Endothelial cell of umbilical vein (primary cell): Measurements from ENCODE around the gene MME. TPM values are rescaled to one million over a fixed set of nuclear protein-coding genes. Genes with fewer than 3 reads are reported as not detected.
A peak's percentile ranks its signal among the peaks of the same experiment; 100 is the strongest.

Experiments used
- BruUV-seq: library from RNA; stranded (reverse); fragments of 400-500 nt; replicated peaks from 2 replicates; lab custom pipeline; 2021; lab: Mats Ljungman, UMichigan
- CTCF ChIA-PET: fragments of 300-600, 350-600 bp; sonication (Branson Sonifier 250); formaldehyde crosslinking; loops from one replicate; lab custom pipeline; 2021; ENCODE audit warnings: antibody characterized with exemption, inconsistent platforms; lab: Charles Lee
- POLR2A ChIA-PET: fragments of 300-600, 350-600 bp; sonication (Branson Sonifier 250); formaldehyde crosslinking; loops from one replicate; lab custom pipeline; 2021; ENCODE audit warnings: antibody characterized with exemption, inconsistent platforms; lab: Charles Lee
- DNase-seq: peaks from one replicate; pipeline ENCODE4 v3.0.0-alpha.2; 2011; ENCODE audit warnings: low read depth, low spot score
- FAIRE-seq: peaks from 2 replicates; lab custom pipeline; 2011; peaks lifted over from hg19 to GRCh38; lab: Jason Lieb, UNC
- H2AFZ ChIP-seq: 2 replicates; pipeline ENCODE4 v1.6.0; 2012; ENCODE audit warnings: low read depth, low read length, control low read depth, inconsistent platforms
- H3K27ac ChIP-seq: 2 replicates; pipeline ENCODE4 v1.5.1; 2011; ENCODE audit warnings: low read depth, mild to moderate bottlenecking, control low read depth, low read length, moderate library complexity; ENCODE audit not compliant: insufficient read depth
- H3K27me3 ChIP-seq, 2 experiments: 2 replicates each; pipeline versions ENCODE4 v1.6.0 to v1.6.1; 2011; ENCODE audit warnings: low read length in 2 of 2, mixed read lengths in 1 of 2; ENCODE audit not compliant: control insufficient read depth in 2 of 2, insufficient read depth in 2 of 2
- H3K36me3 ChIP-seq, 2 experiments: 2 replicates in 1 of 2; 3 replicates in 1 of 2; pipeline ENCODE4 v1.5.1; 2011; ENCODE audit warnings: low read length in 2 of 2, mild to moderate bottlenecking in 1 of 2, moderate library complexity in 1 of 2; ENCODE audit not compliant: control insufficient read depth in 2 of 2, insufficient read depth in 2 of 2; ENCODE audit errors: extremely low read depth in 1 of 2
- H3K4me1 ChIP-seq: 3 replicates; pipeline ENCODE4 v1.5.1; 2011; ENCODE audit warnings: mild to moderate bottlenecking, low read length; ENCODE audit not compliant: control insufficient read depth, insufficient read depth; ENCODE audit errors: extremely low read depth
- H3K4me2 ChIP-seq: 2 replicates; pipeline ENCODE4 v1.6.1; 2011; ENCODE audit warnings: low read length, control low read depth, mixed read lengths; ENCODE audit not compliant: insufficient read depth
- H3K4me3 ChIP-seq, 3 experiments: fragments of 200-600 bp in 1 of 3; sonication (generic), shearing (Covaris generic) in 1 of 3; replicated peaks in 1 of 3; 2 replicates each; pipeline ENCODE4 v1.5.1; 2011 to 2016; ENCODE audit warnings: control low read depth in 3 of 3, low read length in 3 of 3, mild to moderate bottlenecking in 2 of 3, inconsistent platforms in 1 of 3, low read depth in 1 of 3, moderate library complexity in 1 of 3; ENCODE audit not compliant: insufficient read depth in 1 of 3
- H3K79me2 ChIP-seq: 2 replicates; pipeline ENCODE4 v1.6.0; 2012; ENCODE audit warnings: low read length, inconsistent platforms; ENCODE audit not compliant: control insufficient read depth, insufficient read depth
- H3K9ac ChIP-seq: replicated peaks from 2 replicates; pipeline ENCODE3; 2011; ENCODE audit warnings: low read length, control low read depth; ENCODE audit not compliant: insufficient read depth; ENCODE audit errors: extremely low read depth
- H3K9me1 ChIP-seq: replicated peaks from 3 replicates; pipeline ENCODE4 v1.6.0; 2011; ENCODE audit warnings: mild to moderate bottlenecking, low read length; ENCODE audit not compliant: control insufficient read depth, insufficient read depth; ENCODE audit errors: extremely low read depth
- H3K9me3 ChIP-seq: replicated peaks from 2 replicates; pipeline ENCODE4 v1.5.1; 2012; ENCODE audit warnings: low read length, inconsistent platforms; ENCODE audit not compliant: control insufficient read depth, insufficient read depth
- H4K20me1 ChIP-seq: replicated peaks from 2 replicates; pipeline ENCODE3; 2011; ENCODE audit warnings: mild to moderate bottlenecking, low read length; ENCODE audit not compliant: control insufficient read depth, insufficient read depth; ENCODE audit errors: extremely low read depth
- CTCF ChIP-seq, 2 donors: IDR thresholded peaks; 1 replicate in 1 of 2; 2 replicates in 1 of 2; pipeline ENCODE4 v1.5.1; 2011; ENCODE audit warnings: low read length in 2 of 2, mild to moderate bottlenecking in 2 of 2, moderate library complexity in 2 of 2, control low read depth in 1 of 2, inconsistent platforms in 1 of 2, low read depth in 1 of 2; ENCODE audit not compliant: insufficient read depth in 1 of 2; ENCODE audit errors: extremely low read depth in 1 of 2
- EZH2 ChIP-seq: IDR thresholded peaks from 2 replicates; pipeline ENCODE4 v1.6.1; 2012; ENCODE audit warnings: borderline replicate concordance, low read depth, mild to moderate bottlenecking, moderate library complexity, low read length, inconsistent platforms; ENCODE audit not compliant: severe bottlenecking
- FOS ChIP-seq: IDR thresholded peaks from 2 replicates; pipeline ENCODE4 v1.6.1; 2011; ENCODE audit warnings: mild to moderate bottlenecking, low read length, moderate library complexity, borderline replicate concordance; ENCODE audit not compliant: insufficient read depth
- GATA2 ChIP-seq: IDR thresholded peaks from 2 replicates; pipeline ENCODE4 v1.7.0; 2011; ENCODE audit warnings: low read depth, mild to moderate bottlenecking, moderate library complexity, mixed read lengths, low read length; ENCODE audit not compliant: insufficient read length, insufficient read depth
- JUN ChIP-seq: IDR thresholded peaks from 2 replicates; pipeline ENCODE4 v1.6.1; 2011; ENCODE audit warnings: borderline replicate concordance, low read depth; ENCODE audit not compliant: insufficient read length, insufficient read depth
- MYC ChIP-seq: IDR thresholded peaks from one replicate; pipeline ENCODE4 v1.6.1; 2011; ENCODE audit warnings: mild to moderate bottlenecking, low read depth, low read length
- POLR2A ChIP-seq: IDR thresholded peaks from 2 replicates; pipeline ENCODE4 v1.6.1; 2012; ENCODE audit warnings: low read depth, mild to moderate bottlenecking, control low read depth, low read length
- POLR2AphosphoS5 ChIP-seq: IDR thresholded peaks from 2 replicates; pipeline ENCODE4 v1.6.1; 2012; ENCODE audit warnings: low read depth, mild to moderate bottlenecking, control low read depth, low read length, moderate library complexity; ENCODE audit not compliant: insufficient read depth
- dilution Hi-C: fragments of 300-500 bp; cut with MboI; formaldehyde crosslinking; loops from one replicate; pipeline ENCODE4 v1.15.0; 2019; ENCODE audit warnings: low sequenced_read_pairs; ENCODE audit not compliant: extremely low pct_ligation_motif_present
- intact Hi-C: fragments of 100-400 bp; cut with micrococcal nuclease; formaldehyde crosslinking; loops from one replicate; pipeline ENCODE4 v1.10.0; 2022
- polyA plus RNA-seq, 4 experiments: library from polyadenylated mRNA; depleted of rRNA in 3 of 4; stranded (reverse) in 3 of 4; unstranded in 1 of 4; fragments of >200 nt; gene quantifications; 2 replicates each; pipeline versions ENCODE4 v1.2.1 to v1.2.3, GENCODE V29; 2011 to 2012; ENCODE audit warnings: missing spikeins in 1 of 4
- total RNA-seq: library from RNA; stranded (reverse); gene quantifications from 2 replicates; pipeline ENCODE4 v1.2.3, GENCODE V29; 2021
- TF ChIP-seq, protein P1 (sequence below): IDR thresholded peaks from 2 replicates; pipeline ENCODE4 v1.6.1; 2011; ENCODE audit not compliant: insufficient read depth, insufficient read length

Gene MME
- total and polyA plus RNA-seq, 2 donors (not counting 3 experiments of a cell fraction or from before 2014, with no cell fraction given) = 6.0 to 10.5 TPM

DNA sequence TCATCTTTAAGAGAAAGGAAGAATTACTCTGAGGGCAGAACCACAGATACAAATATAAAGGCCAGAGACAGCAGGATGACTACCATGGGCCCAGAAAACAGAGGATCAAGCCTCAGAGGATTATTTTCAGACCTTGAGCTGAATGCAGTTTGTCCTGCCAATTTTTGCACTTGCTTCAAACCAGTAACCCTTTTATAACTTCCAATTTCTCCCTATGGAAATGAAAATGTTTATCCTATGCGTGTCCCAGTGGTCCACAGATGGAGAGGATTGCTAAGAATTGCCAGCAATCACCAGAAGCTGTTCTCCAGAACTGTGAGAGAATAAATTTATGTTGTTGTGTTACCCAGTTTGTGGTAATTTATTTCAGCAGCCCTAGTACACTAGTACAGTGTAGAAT lies 26.4 kb upstream of the MME start:
- H3K27ac ChIP-seq = no peak overlapping the region
- H3K9me3 ChIP-seq = no peaks in the 10 kb centered on the region
- ChIA-PET POLR2A (no interaction called here), CTCF (no interaction called here)
- H3K9ac ChIP-seq = no peak overlapping the region
- dilution Hi-C loops (no loop called here), intact Hi-C loops (no loop called here)
- no peaks in the 10 kb centered on the region for H3K4me1 ChIP-seq
- no peak overlapping the region for H2AFZ ChIP-seq
- no peaks in the 10 kb centered on the region for H3K27me3 ChIP-seq
- H3K4me3 ChIP-seq = no peak overlapping the region
- no TSS peak for BruUV-seq
- TF ChIP-seq GATA2 (no peak), FOS (no peak)
- H4K20me1 ChIP-seq = no peaks in the 10 kb centered on the region
- no peaks in the 10 kb centered on the region for H3K79me2 ChIP-seq
- DNase-seq = no peak
- H3K36me3 ChIP-seq = no peaks in the 10 kb centered on the region
- H3K4me2 ChIP-seq = no peak overlapping the region
- no peaks in the 10 kb centered on the region for H3K9me1 ChIP-seq
- FAIRE-seq = no peak

DNA sequence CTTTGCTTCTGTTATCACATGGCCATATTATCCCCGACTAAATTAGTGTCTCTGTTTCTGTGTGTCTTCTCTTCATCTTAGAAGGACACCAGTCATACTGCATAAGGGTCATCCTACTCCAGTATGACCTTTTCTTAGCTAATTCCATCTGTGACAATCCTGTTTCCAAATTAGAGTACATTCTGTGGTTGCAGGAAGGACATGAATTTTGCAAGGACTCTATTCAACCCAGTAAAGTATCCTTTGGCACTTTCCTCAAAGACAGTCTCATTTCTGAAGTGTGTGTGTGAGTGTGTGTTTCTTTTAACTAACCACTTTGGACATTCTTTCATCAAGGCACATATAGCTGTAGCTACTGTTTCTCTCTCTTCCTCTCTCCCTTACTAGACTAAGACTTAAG lies 15.2 kb upstream of the MME start:
- POLR2A ChIA-PET = no interaction called here
- dilution Hi-C loops = no loop called here
- Histone ChIP-seq H3K9ac (no peak overlapping the region), H3K9me3 (no peaks in the 10 kb centered on the region), H3K4me3 (no peak overlapping the region), H3K36me3 (no peaks in the 10 kb centered on the region), H3K4me1 (peaks cover 10% of the 10 kb centered on the region), H3K27ac (no peak overlapping the region), H3K4me2 (no peak overlapping the region), H3K9me1 (no peaks in the 10 kb centered on the region), H3K79me2 (no peaks in the 10 kb centered on the region), H4K20me1 (no peaks in the 10 kb centered on the region), H2AFZ (peak overlapping the region; percentile 36), H3K27me3 (no peaks in the 10 kb centered on the region)
- CTCF ChIA-PET = interaction anchor here (1.6 kb wide), 1 partner anchor 35 kb away, joined by 3 read pairs; no protein-coding TSS in a partner anchor
- FAIRE-seq = no peak
- intact Hi-C loops = no loop called here
- BruUV-seq = no TSS peak
- no peak for DNase-seq
- no peak for TF ChIP-seq EZH2
- TF ChIP-seq, protein P1, sequence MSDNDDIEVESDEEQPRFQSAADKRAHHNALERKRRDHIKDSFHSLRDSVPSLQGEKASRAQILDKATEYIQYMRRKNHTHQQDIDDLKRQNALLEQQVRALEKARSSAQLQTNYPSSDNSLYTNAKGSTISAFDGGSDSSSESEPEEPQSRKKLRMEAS = no peak
- no peak for TF ChIP-seq CTCF (IDR thresholded peaks at IDR 0.05; ENCODE audit: extremely low read depth in 1 of 2, insufficient read depth in 1 of 2, low read depth in 1 of 2, low read length in 2 of 2)
- TF ChIP-seq POLR2AphosphoS5 = no peak
- no peak for TF ChIP-seq MYC
- no peak for TF ChIP-seq FOS
- no peak for TF ChIP-seq JUN
- no peak for TF ChIP-seq POLR2A
- no peak for TF ChIP-seq GATA2
